ENCODE data around the gene RBFOX1. TPM values are rescaled to one million over a fixed set of nuclear protein-coding genes. Genes with fewer than 3 reads are reported as not detected.

Gene RBFOX1
- total RNA-seq, 1 donor = not detected

GRCh38 chr16:7366993-7367880, 34.6 kb downstream of the RBFOX1 start:
- no peak for DNase-seq (ENCODE audit: low read depth)
- H3K4me3 ChIP-seq (ENCODE audit: low read depth, low read length) = no peak overlapping the region
- TF ChIP-seq, protein P1, sequence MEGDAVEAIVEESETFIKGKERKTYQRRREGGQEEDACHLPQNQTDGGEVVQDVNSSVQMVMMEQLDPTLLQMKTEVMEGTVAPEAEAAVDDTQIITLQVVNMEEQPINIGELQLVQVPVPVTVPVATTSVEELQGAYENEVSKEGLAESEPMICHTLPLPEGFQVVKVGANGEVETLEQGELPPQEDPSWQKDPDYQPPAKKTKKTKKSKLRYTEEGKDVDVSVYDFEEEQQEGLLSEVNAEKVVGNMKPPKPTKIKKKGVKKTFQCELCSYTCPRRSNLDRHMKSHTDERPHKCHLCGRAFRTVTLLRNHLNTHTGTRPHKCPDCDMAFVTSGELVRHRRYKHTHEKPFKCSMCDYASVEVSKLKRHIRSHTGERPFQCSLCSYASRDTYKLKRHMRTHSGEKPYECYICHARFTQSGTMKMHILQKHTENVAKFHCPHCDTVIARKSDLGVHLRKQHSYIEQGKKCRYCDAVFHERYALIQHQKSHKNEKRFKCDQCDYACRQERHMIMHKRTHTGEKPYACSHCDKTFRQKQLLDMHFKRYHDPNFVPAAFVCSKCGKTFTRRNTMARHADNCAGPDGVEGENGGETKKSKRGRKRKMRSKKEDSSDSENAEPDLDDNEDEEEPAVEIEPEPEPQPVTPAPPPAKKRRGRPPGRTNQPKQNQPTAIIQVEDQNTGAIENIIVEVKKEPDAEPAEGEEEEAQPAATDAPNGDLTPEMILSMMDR (IDR thresholded peaks at IDR 0.05; ENCODE audit: insufficient read depth, low read length) = no peak

GRCh38 chr16:7369204-7369603, 36.6 kb downstream of the RBFOX1 start:
- H3K4me3 ChIP-seq (ENCODE audit: low read depth, low read length) = no peak overlapping the region
- TF ChIP-seq, protein P1 (IDR thresholded peaks at IDR 0.05; ENCODE audit: insufficient read depth, low read length) = no peak
- no peak for DNase-seq (ENCODE audit: low read depth)

- TF ChIP-seq, protein P1 (IDR thresholded peaks at IDR 0.05; ENCODE audit: insufficient read depth, low read length) = no peak
- DNase-seq (ENCODE audit: low read depth) = no peak
- H3K4me3 ChIP-seq (ENCODE audit: low read depth, low read length) = no peak overlapping the region
These were observed 39.5 kb downstream of the RBFOX1 start for GRCh38 chr16:7372095-7372494.

GRCh38 chr16:7373776-7374175, 41.1 kb downstream of the RBFOX1 start:
- H3K4me3 ChIP-seq (ENCODE audit: low read depth, low read length) = no peak overlapping the region
- TF ChIP-seq, protein P1 (IDR thresholded peaks at IDR 0.05; ENCODE audit: insufficient read depth, low read length) = no peak
- DNase-seq (ENCODE audit: low read depth) = no peak

- no peak for DNase-seq (ENCODE audit: low read depth)
- H3K4me3 ChIP-seq (ENCODE audit: low read depth, low read length) = no peak overlapping the region
- TF ChIP-seq, protein P1 (IDR thresholded peaks at IDR 0.05; ENCODE audit: insufficient read depth, low read length) = no peak
These were observed 42.0 kb downstream of the RBFOX1 start for GRCh38 chr16:7374614-7375174.

DNA sequence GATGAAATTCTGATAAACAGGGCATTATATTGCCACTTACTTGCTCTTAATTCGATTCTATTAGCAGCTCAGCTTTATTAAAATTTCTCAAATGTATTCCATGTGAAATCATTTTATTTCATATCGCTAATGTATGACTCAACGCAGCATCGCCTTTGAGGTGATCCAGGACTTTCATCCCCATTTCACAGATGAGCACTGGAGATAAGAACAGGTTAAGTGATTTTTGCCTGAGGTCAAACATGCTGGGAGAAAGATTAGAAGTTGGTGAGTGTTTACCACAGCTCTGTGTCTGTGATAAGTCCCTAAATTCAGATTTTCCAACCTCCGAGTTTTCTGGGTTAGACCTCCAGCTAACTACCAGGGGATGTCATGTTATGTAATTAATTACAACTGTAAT, 43.6 kb downstream of the RBFOX1 start:
- H3K4me3 ChIP-seq (ENCODE audit: low read depth, low read length) = no peak overlapping the region
- no peak for DNase-seq (ENCODE audit: low read depth)
- TF ChIP-seq, protein P1 (IDR thresholded peaks at IDR 0.05; ENCODE audit: insufficient read depth, low read length) = no peak

Data from fibroblast of the aortic adventitia (primary cell).